Uterus (tissue), 2 donors: Measurements from ENCODE around the gene WDR3.

Experiments
- POLR2A ChIP-seq, 2 donors: fragments of 450-650 bp; IDR thresholded peaks; one replicate each; pipeline ENCODE4 v1.6.1; 2016; ENCODE audit warnings: antibody characterized with exemption in 2 of 2, mild to moderate bottlenecking in 1 of 2, moderate library complexity in 1 of 2
- TF ChIP-seq, protein P1 (sequence below), 4 experiments: fragments of 200-600 bp in 2 of 4; fragments of 450-650 bp in 2 of 4; sonication (generic) in 2 of 4; IDR thresholded peaks; one replicate each; pipeline ENCODE4 v1.5.1; 2016 to 2019; ENCODE audit warnings: antibody characterized with exemption in 4 of 4, mild to moderate bottlenecking in 2 of 4, moderate library complexity in 1 of 4

GRCh38 chr1:117985973-117986372, 56.4 kb downstream of the WDR3 start:
- TF ChIP-seq, protein P1, sequence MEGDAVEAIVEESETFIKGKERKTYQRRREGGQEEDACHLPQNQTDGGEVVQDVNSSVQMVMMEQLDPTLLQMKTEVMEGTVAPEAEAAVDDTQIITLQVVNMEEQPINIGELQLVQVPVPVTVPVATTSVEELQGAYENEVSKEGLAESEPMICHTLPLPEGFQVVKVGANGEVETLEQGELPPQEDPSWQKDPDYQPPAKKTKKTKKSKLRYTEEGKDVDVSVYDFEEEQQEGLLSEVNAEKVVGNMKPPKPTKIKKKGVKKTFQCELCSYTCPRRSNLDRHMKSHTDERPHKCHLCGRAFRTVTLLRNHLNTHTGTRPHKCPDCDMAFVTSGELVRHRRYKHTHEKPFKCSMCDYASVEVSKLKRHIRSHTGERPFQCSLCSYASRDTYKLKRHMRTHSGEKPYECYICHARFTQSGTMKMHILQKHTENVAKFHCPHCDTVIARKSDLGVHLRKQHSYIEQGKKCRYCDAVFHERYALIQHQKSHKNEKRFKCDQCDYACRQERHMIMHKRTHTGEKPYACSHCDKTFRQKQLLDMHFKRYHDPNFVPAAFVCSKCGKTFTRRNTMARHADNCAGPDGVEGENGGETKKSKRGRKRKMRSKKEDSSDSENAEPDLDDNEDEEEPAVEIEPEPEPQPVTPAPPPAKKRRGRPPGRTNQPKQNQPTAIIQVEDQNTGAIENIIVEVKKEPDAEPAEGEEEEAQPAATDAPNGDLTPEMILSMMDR (IDR thresholded peaks at IDR 0.05) = no peak
- no peak for TF ChIP-seq POLR2A (IDR thresholded peaks at IDR 0.05)
